Tibial nerve (tissue), 4 donors: ENCODE results near the gene DGKH. TPM values are rescaled to one million over a fixed set of nuclear protein-coding genes. Genes with fewer than 3 reads are reported as not detected.

Experiments
- DNase-seq, 2 donors: peaks; one replicate each; pipeline ENCODE4 v3.0.0-alpha.2; 2019; ENCODE audit warnings: low spot score in 2 of 2
- H3K27ac ChIP-seq, 4 donors: fragments of 200-600 bp; sonication (generic) in 3 of 4; one replicate each; pipeline ENCODE4 v1.5.1; 2017 to 2019; ENCODE audit warnings: mild to moderate bottlenecking in 1 of 4
- H3K27me3 ChIP-seq, 2 donors: fragments of 200-600 bp; sonication (generic) in 1 of 2; one replicate each; pipeline versions ENCODE4 v1.5.1 to v1.6.0; 2017 to 2019
- H3K36me3 ChIP-seq, 3 donors: fragments of 200-600 bp; sonication (generic); one replicate each; pipeline ENCODE4 v1.5.1; 2018 to 2019
- H3K4me1 ChIP-seq, 4 donors: fragments of 200-600 bp; sonication (generic) in 3 of 4; one replicate each; pipeline ENCODE4 v1.5.1; 2017 to 2019
- H3K4me3 ChIP-seq, 4 donors: fragments of 200-600 bp; sonication (generic) in 3 of 4; one replicate each; pipeline ENCODE4 v1.5.1; 2017 to 2019; ENCODE audit warnings: mild to moderate bottlenecking in 1 of 4, moderate library complexity in 1 of 4
- H3K9me3 ChIP-seq, 4 donors: fragments of 200-600 bp; sonication (generic) in 3 of 4; one replicate each; pipeline ENCODE4 v1.5.1; 2017 to 2019
- EP300 ChIP-seq, 2 donors: sonication (generic); formaldehyde crosslinking; IDR thresholded peaks; one replicate each; pipeline ENCODE4 v1.6.1; 2017; ENCODE audit warnings: antibody characterized with exemption in 2 of 2, mild to moderate bottlenecking in 1 of 2
- POLR2A ChIP-seq, 2 donors: fragments of 450-650 bp; IDR thresholded peaks; one replicate each; pipeline ENCODE4 v1.6.1; 2017; ENCODE audit warnings: antibody characterized with exemption in 2 of 2, mild to moderate bottlenecking in 2 of 2, moderate library complexity in 2 of 2
- WGBS, 2 donors: methylation state at CpG; one replicate each; pipeline ENCODE4 v1.1.5; 2018; 5-methylcytosine and 5-hydroxymethylcytosine counted together
- total RNA-seq, 4 donors: library from RNA; depleted of rRNA; stranded (reverse); fragments of >200 nt; gene quantifications; one replicate each; pipeline ENCODE4 v1.1.0, GENCODE V29; 2016
- TF ChIP-seq, protein P1 (sequence below), 5 experiments: fragments of 200-600 bp in 3 of 5; fragments of 450-650 bp in 2 of 5; sonication (generic) in 3 of 5; IDR thresholded peaks; one replicate each; pipeline ENCODE4 v1.5.1; 2016 to 2019; ENCODE audit warnings: antibody characterized with exemption in 5 of 5, mild to moderate bottlenecking in 3 of 5, moderate library complexity in 2 of 5

DGKH gene
- total RNA-seq, 4 donors from 2014 or later: 9.6 to 14.5 (median 12.3) TPM

DNA sequence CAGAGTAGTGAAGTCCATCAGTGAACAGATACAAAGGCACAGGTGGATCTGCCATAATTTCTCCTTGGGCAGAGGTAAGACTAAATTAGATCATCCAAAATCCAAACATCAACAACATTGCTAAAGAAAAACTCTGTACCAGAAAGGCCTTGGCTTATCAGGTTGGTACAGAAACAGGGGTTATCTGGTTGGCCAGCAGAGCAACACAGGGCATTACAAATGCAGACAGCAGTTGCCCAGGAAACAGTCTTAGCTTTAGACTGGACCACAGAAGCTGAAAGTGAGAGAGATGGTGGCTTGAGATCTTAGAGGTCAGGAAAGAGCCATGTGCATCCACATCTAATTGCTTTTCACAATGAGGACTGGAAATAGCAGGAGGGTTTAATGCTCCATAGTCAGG lies 26.6 kb upstream of the DGKH start:
- no peaks in the 10 kb centered on the region for H3K27me3 ChIP-seq
- no peak for DNase-seq
- TF ChIP-seq EP300 (IDR thresholded peaks at IDR 0.05) (no peak), POLR2A (IDR thresholded peaks at IDR 0.05) (no peak)
- TF ChIP-seq, protein P1, sequence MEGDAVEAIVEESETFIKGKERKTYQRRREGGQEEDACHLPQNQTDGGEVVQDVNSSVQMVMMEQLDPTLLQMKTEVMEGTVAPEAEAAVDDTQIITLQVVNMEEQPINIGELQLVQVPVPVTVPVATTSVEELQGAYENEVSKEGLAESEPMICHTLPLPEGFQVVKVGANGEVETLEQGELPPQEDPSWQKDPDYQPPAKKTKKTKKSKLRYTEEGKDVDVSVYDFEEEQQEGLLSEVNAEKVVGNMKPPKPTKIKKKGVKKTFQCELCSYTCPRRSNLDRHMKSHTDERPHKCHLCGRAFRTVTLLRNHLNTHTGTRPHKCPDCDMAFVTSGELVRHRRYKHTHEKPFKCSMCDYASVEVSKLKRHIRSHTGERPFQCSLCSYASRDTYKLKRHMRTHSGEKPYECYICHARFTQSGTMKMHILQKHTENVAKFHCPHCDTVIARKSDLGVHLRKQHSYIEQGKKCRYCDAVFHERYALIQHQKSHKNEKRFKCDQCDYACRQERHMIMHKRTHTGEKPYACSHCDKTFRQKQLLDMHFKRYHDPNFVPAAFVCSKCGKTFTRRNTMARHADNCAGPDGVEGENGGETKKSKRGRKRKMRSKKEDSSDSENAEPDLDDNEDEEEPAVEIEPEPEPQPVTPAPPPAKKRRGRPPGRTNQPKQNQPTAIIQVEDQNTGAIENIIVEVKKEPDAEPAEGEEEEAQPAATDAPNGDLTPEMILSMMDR (IDR thresholded peaks at IDR 0.05): no peak
- H3K9me3 ChIP-seq: no peaks in the 10 kb centered on the region
- no peak overlapping the region for H3K27ac ChIP-seq
- H3K36me3 ChIP-seq: no peaks in the 10 kb centered on the region
- H3K4me3 ChIP-seq: no peak overlapping the region
- no peaks in the 10 kb centered on the region for H3K4me1 ChIP-seq

GRCh38 chr13:42022336-42022735 lies 26.1 kb upstream of the DGKH start:
- 80 to 98% methylated on average over 4 of the region's 4 CpGs for WGBS, 2 donors
- no peak overlapping the region for H3K27ac ChIP-seq
- no peaks in the 10 kb centered on the region for H3K27me3 ChIP-seq
- no peaks in the 10 kb centered on the region for H3K4me1 ChIP-seq
- no peaks in the 10 kb centered on the region for H3K36me3 ChIP-seq
- DNase-seq: no peak
- H3K9me3 ChIP-seq: no peaks in the 10 kb centered on the region
- no peak overlapping the region for H3K4me3 ChIP-seq
- TF ChIP-seq POLR2A (IDR thresholded peaks at IDR 0.05): no peak
- no peak for TF ChIP-seq EP300 (IDR thresholded peaks at IDR 0.05)
- TF ChIP-seq, protein P1 (IDR thresholded peaks at IDR 0.05): no peak

- Histone ChIP-seq H3K4me1 (no peaks in the 10 kb centered on the region), H3K27me3 (no peaks in the 10 kb centered on the region), H3K9me3 (no peaks in the 10 kb centered on the region), H3K36me3 (no peaks in the 10 kb centered on the region), H3K4me3 (no peak overlapping the region), H3K27ac (no peak overlapping the region)
- no peak for TF ChIP-seq EP300 (IDR thresholded peaks at IDR 0.05)
- TF ChIP-seq, protein P1 (IDR thresholded peaks at IDR 0.05): no peak
- 64 to 72% methylated on average over 2 of the region's 2 CpGs for WGBS, 2 donors
- DNase-seq: no peak
These were observed 25.5 kb upstream of the DGKH start for GRCh38 chr13:42022796-42023493.

DNA sequence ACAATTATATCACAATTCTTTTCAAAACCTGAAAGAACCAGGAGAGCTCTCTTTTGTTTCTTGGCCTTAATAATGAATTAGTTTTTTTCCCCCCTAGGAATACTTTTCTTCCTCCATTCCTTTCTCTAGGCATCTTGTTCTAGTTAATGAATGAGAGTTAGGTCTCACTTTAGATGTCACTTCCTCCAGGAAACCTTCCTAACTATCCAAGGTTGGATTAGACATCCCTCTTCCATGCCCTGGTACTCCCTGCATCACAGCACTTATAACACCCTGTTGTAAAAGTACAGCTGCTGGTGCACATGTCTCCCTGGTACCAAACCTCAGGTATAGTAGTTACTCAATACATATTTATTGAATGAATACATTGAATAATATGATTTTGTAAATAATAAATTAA lies 21.2 kb upstream of the DGKH start:
- no peaks in the 10 kb centered on the region for H3K4me1 ChIP-seq
- H3K36me3 ChIP-seq: no peaks in the 10 kb centered on the region
- H3K4me3 ChIP-seq: no peak overlapping the region
- H3K27me3 ChIP-seq: no peaks in the 10 kb centered on the region
- H3K27ac ChIP-seq: no peak overlapping the region
- no peaks in the 10 kb centered on the region for H3K9me3 ChIP-seq
- DNase-seq: no peak
- TF ChIP-seq POLR2A (IDR thresholded peaks at IDR 0.05): no peak
- TF ChIP-seq EP300 (IDR thresholded peaks at IDR 0.05): no peak
- TF ChIP-seq, protein P1 (IDR thresholded peaks at IDR 0.05): no peak

DNA sequence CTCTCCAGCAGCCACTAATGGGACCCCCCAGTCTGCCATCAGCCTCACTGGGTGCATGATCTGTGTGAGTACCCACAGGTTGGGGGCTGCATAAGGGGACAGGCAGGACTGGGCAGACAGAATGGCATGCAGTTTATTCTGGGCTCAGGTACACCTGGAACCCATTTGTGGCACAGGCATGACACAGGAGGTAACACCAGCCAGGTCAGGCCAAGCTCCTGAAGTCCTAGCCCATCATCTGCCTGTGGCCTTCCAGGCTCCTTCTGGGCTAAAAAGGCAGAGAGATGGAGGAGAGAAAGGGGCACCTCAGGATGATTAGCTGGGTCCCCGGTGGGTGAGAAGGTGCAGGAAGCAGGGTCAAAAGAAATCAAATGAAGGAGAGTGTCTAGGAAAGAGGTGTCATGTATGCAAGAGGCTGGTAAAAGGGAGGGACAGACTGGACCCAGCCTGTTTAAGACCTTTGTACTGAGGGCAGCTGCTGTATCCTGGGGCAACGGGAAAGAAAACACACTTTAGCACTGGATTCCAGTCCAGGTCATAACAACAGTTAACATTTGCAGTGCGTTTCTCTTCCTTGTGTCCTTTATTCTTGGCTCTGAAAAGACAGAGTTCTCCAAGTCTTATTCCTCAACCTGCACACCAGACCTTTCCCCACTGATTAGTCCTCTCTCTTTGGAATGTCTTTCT lies 20.2 kb upstream of the DGKH start:
- TF ChIP-seq, protein P1 (IDR thresholded peaks at IDR 0.05): no peak
- no peak for TF ChIP-seq EP300 (IDR thresholded peaks at IDR 0.05)
- H3K4me3 ChIP-seq: no peak overlapping the region
- WGBS, 2 donors: 33 to 43% methylated on average over 3 of the region's 3 CpGs
- H3K9me3 ChIP-seq: no peaks in the 10 kb centered on the region
- no peak for DNase-seq
- H3K4me1 ChIP-seq: no peaks in the 10 kb centered on the region
- H3K27ac ChIP-seq: no peak overlapping the region
- no peaks in the 10 kb centered on the region for H3K27me3 ChIP-seq
- no peaks in the 10 kb centered on the region for H3K36me3 ChIP-seq
